LoVo (cell line): ENCODE measurements around the gene ARHGEF40.
A peak's percentile ranks its signal among the peaks of the same experiment; 100 is the strongest.

Experiments
- DNase-seq: peaks from one replicate; pipeline ENCODE4 v3.0.0-alpha.2; 2016; ENCODE audit warnings: low spot score

Gene ARHGEF40

DNA sequence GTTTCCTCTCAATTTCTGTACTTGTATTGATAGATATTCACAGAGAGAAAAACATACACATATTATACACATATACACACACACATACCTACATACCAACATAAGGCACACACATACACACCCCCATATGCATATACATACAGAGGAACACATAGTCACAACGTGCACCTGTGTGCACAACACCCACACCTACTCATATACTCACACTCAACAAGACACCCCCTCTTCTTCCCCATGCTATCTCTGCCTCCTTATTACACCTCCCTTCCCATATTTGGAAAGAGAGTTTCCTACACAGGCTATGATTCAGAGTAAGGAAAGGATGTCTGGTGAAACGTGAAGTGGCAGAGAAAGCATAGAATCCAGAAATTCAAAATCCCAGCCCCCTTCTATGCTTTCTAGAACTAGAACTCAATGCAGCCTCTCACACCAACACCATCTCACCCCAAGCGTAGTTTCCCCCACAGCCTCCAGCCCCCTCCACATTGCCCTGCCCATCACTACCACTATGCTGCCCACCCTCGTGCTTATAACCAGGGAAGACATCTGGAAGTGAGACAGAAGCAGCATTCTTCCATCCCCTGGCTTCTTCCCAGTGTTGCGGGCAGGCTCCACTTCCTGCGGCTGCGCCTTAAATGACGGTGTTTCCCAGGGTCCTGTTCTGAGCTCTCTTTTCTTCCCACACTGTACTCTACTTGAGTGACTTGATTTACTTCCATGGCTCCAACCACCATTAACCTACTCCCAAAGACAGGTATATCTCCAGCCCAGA is 10.1 kb upstream of the ARHGEF40 start:
- DNase-seq = no peak

DNA sequence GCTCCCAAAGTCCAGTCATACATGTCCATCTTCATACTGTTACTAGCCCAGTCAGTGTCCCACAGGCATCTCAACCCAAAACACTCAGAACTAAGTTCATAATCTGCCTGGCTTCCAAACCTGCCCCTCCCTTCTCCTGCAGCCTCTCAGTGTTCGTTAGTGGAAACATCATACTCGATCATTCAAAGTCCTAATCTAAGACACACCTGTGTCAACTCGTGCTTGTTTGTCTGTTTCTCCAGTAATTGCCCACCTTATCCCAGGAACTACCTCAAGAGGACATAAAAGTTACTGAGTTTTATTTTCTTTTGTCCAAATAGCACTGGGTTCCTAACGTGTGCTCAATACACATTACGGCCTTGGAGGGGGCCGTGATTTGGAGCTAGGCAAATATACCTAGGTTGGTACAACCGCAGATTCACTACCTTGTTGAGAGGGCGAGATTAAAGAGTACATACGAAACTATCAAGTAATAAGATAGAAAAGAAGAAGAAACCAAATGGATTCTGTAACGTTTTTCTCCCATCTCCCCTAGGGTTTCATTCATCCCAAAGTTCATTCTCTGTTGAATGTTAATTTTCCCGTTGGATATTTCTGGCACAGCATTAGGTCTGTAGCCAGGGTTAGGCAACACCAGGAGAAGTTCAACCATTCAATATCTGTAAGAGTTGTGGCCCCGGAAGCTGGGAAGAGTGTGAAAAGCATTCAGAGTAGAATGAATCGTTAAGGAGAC is 9.3 kb upstream of the ARHGEF40 start:
- no peak for DNase-seq

DNA sequence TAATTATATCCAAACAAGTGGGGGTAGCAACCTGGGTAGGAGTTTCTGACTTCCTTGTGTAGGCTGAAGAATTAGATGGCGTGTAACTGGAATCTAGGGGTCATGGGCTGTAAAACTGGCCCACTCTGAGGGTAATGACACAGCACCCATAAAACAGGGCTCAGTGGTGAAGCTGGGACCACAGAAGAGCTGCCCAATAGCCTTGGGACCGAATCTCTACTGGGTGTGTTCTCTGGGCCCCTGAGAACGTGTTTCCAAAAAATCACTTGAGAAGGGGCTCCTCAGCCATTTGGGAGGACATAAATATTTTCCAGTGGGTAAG is 8.8 kb upstream of the ARHGEF40 start:
- DNase-seq = no peak

DNA sequence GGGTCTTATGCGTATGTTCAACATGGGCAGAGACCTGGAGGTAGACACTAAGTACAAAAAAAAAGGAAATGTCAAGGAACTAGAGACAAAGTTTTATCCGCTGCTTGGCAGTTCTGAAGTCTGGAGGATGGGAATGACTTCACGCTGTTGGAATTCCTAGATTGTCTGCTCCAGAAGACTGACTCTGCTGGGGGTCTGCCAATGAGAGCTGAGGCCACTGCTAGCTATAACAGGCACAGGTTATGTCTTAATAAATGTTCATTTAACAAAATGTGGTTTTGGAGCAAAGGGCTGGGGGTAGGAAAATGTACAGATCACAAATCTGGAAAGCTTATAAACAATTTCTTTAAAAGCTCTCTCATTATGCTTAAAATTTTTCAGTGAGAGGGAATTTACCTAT is 6.6 kb upstream of the ARHGEF40 start:
- DNase-seq = no peak

DNA sequence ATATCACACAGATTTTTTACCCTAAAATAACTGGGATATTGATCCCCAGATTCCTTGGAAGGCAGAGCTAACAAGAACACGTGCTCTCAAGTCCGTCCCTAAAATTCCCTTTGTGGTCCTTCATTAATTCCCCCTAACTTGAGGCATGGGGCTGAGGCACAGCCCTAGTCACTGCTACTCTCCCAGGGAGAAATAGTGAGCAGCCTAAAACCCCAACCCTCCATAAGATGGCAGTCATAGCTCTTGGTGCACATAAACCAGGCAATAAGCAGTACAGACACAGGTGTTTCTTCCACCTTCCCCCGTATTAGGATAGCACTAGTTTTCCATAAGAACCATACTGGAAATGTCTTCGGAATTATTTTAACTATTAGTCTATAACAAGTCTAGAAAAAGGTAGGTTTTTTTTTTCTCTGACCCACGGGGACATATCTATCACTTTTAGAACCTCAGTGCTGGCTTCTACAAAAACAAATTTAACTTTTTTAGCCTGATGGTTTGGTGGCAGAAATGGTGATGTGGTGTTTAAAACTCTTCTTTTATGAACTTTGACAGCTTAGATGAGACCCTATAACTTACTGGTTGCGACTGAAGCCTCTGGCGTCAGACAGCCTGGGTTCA is 3.1 kb upstream of the ARHGEF40 start:
- DNase-seq = no peak

DNA sequence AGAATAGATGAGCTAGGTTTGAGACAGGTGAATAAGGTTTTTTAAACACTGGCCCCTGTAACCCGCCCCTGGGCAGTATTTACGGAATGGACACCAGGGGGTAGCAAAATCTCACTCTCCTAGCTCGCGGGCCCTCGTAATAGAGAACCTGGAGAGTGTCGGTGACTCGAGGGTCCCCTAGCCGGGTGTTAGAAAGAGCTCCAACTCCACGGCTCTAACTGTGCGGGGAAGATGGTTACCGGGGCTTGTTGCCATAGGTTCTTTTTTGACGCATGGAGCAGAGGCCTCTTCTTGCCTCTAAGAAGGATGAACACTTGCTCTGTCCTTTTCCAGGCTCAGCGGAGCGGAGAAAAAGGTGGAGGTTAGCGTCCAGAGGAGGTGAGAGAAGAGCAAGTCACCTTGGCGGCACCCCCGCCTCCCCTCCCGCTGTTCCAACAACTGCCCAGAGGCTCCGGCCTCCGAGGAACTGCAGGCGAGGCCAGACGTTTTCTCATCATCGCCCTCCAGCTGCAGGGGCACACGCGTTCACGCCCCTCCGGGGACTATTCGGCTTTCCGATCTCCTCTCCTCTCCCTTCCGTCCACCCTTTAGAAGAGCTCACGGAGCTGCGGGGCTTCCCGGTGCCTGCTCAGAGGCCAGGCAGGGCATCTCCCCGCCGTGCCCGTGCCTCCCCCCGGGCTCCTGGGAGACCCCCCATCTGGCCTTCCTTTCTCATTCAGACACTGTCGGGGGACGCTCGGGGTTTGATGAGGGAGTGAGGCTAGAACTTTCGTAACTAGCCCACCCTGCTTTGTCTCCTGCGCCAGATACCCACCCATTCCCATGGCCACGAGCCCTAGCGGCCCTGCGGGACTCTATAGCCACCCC is 1.4 kb upstream of the ARHGEF40 start:
- DNase-seq = peak; percentile 49

DNA sequence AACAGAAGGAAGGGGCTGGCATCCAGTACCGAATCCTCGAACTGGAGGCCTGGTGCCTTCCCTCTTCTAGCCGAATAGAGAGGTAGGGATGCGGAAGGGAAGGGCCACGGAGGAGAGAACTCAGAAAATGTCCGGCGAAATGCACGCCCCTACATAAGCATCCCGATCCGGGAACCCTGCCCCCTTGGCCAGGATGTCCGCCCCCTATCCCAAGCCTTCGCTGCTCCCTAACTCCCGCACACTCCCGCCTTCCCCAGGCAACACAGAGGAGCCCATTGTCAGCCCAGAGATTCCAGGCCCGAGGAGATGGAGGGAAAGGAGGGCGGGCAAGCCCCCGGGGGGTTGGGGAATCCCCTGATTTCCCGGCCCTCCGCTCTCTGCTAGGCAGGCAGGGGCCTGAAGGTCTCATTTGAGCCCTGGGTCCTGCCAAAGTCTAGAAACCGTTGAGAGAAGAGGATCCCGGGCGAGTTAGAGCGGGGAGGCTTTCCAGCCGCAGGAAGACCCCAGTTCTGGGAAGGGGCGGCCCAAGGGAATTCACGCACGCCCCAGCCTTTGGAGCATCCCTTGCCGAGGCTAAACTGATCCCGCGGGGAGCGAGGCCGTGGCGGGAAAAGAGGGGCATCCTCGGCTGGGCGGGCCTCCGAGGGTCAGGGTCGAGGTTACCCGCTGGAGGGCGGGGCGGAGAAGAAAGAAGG is 569 bp upstream of the ARHGEF40 start:
- no peak for DNase-seq

DNA sequence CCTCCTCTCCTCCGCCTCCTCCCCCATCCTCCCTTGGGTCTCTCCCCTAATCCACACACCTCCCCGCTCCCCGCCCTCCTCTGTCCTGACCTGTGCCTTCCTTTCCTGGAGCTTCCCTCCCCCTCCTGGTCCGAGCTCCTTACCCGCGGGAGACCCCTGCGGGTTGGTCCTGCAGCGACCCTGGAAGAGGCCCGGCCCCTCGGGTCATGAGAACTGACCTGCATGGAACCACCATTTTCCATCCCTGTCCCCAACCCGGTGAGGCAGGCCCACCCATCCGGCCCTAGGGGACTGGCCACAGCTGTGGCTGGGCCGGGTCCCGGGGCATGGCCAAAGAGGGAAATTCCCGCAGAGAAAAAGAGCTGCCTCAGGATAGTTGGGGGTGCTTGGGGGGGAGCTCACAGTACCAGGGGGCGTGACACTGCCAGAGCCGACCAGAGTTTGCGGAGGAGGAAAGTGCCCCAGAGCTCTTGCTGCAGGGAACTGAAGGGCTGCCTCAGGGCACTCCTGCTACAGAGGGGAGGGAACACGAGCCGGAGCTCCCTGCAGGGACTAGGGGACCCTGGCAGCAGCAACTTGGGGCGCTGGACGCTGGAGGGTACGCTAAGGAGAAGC is 613 bp downstream of the ARHGEF40 start:
- no peak for DNase-seq

DNA sequence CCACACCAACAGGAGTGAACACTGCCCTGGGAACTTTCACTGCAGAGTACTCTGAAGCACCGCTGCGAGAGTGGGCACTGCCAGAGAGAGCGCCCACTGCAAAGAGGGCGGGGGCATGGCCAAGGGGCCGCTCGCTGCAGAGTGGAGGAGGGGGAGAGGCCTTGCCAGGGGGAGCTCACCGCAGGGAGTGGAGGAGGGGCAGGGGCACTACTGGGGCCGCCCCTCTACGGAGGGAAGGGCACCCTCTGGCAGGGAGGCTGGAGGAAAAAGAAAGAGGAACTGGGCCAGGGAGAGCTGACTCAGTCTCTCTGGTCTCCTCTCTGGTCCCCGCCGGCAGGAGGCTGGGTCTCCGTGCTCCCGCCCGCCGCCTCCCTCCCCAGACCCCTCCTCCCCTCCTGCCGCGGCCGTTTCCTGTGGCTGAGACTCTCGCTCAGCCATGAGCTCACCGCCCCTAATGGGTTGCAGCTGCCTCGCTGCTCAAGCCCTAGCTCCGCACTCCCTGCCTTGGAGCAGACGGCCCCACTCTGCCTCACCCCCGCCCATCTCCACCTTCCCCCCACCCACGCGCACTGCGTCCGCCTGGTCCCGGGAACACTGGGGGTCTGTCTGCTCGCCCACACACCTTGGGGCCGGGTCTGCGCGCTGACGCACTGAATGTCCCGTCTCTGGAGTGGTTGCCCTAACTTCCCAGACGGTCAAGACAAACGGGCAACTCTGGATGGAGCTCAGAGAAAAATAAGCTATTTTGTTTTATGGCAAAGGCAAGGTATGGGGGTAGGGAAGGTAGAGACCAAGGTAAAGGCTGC is 1.3 kb downstream of the ARHGEF40 start:
- no peak for DNase-seq

DNA sequence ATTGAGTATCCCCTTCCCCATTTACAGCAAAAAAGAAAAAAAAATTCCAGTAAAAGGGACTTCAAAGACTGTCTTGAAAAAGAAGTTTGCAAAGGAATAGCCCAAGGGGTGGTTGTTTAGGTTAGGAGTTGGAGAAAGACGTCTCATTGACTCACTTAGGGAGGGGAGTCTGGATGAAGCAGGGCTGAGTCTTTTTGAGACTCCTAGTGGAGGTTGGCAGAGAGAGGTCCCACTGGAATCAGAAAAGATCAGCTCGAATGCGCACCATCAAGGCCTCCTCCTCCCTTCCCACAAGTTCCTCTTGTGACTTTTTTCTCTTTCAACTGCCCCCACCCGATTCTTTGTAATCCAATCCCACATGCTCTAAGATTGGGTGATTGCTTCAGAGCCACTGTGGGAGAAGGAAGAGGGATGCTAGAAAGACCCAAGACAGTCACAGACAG is 1.9 kb downstream of the ARHGEF40 start:
- DNase-seq = no peak

DNA sequence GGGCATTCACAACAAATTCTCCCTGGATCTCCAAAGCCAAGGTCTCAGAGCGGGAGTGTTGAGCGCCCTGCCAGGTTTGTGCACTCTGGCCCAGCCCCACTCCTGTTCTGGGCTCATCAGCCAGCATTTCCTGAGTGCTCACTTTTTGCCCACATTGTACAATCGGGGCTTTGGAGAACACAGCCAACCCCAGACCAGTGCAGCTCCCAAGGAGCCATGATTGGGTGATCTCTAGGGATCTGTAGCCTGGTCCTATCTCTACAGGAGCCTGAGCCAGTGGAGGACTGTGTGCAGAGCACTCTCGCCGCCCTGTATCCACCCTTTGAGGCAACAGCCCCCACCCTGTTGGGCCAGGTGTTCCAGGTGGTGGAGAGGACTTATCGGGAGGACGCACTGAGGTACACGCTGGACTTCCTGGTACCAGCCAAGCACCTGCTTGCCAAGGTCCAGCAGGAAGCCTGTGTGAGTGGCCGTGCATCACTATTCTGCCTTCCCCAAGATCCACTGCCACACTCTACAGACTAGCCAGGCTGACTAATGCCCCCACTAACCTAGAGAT is 2.8 kb downstream of the ARHGEF40 start:
- DNase-seq = no peak

DNA sequence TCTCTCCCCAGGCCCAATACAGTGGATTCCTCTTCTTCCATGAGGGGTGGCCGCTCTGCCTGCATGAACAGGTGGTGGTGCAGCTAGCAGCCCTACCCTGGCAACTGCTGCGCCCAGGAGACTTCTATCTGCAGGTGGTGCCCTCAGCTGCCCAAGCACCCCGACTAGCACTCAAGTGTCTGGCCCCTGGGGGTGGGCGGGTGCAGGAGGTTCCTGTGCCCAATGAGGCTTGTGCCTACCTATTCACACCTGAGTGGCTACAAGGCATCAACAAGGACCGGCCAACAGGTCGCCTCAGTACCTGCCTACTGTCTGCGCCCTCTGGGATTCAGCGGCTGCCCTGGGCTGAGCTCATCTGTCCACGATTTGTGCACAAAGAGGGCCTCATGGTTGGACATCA is 3.8 kb downstream of the ARHGEF40 start:
- DNase-seq = no peak

DNA sequence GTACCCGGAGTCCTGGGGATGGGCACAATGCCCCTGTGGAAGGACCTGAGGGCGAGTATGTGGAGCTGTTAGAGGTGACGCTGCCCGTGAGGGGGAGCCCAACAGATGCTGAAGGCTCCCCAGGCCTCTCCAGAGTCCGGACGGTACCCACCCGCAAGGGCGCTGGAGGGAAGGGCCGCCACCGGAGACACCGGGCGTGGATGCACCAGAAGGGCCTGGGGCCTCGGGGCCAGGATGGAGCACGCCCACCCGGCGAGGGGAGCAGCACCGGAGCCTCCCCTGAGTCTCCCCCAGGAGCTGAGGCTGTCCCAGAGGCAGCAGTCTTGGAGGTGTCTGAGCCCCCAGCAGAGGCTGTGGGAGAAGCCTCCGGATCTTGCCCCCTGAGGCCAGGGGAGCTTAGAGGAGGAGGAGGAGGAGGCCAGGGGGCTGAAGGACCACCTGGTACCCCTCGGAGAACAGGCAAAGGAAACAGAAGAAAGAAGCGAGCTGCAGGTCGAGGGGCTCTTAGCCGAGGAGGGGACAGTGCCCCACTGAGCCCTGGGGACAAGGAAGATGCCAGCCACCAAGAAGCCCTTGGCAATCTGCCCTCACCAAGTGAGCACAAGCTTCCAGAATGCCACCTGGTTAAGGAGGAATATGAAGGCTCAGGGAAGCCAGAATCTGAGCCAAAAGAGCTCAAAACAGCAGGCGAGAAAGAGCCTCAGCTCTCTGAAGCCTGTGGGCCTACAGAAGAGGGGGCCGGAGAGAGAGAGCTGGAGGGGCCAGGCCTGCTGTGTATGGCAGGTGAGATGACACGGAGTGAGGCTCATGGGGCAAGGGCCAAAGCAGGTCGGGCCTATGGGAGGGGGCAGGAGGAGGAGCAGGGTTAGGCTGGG is 4.5 kb downstream of the ARHGEF40 start:
- DNase-seq = no peak

DNA sequence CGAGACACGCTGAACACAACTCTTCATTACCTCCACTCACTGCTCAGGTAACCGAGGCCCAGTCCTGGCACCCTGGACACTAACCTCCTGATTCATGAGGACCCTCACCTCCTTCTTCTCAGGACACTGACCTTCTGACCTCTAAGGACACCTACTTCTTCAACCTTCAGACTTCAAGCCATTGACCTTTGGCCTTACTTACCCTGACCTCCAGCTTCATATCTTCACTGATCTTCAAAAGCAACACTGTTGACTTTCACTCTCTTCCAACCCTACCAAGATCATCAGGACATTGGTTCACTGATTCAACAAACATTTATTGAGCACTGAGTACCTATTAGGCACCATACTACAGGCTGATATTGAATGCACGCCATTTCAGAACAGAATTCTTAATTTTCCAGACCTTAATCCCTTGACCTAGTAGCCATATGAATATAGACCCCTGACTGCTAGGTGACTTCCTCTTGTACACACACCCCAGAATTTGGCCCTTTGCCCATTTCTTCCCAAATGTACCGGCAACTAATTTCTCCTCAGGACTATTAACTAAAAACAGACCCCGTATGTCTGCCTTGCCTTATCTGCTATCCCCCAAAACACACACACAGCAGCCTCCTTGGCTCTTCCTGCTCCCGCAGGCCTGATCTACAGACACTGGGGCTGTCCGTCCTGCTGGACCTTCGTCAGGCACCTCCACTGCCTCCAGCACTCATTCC is 5.8 kb downstream of the ARHGEF40 start:
- no peak for DNase-seq

DNA sequence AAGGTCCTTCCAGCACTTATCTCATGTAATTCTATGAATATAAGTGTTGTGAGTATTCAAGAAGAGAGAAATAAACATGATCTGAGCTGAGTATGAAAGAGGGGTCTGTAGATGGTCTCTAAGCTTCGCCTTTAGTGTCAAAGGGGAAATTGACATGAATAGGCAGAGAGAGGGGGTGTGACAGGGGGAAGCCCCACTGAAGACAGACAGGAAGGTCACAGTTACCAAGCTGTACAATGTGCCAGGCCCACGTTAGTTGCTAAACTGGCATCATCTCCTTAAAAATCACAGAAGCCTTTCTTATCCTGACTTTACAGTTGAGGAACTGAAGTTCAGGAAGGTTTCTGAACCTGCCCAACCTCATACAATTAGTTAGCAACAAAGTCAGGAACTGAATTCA is 7.6 kb downstream of the ARHGEF40 start:
- DNase-seq = no peak

DNA sequence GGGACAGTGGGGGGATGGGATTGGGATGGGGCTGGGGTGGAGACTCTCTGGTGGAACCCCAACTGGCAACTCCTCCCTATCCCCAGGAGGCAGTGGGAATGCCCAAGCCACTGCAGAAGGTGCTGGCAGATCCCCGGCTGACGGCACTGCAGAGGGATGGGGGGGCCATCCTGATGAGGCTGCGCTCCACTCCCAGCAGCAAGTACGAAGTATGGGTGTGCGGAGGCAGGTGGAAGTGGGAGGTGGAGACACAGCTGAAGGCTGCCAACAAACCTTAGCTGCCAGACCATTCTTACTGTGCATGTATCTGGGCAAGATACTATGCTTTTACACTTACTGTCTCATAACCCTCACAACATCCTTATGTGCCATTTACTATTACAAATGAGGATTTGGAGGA is 8.2 kb downstream of the ARHGEF40 start:
- no peak for DNase-seq

DNA sequence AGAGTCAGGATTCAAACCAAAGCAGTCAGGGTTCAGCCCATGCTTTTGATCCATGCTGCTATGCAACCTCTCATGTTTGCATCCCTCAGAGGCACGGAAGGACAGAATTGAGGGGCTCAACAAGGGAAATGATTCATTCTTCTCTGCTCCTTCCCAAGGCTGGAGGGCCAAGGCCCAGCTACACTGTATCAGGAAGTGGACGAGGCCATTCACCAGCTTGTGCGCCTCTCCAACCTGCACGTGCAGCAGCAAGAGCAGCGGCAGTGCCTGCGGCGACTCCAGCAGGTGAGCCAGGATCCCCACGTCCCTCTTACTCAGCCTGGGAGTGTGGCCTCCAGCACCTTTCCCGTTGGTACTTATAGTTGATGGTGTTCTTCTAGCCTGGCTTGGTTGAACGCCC is 8.6 kb downstream of the ARHGEF40 start:
- no peak for DNase-seq

DNA sequence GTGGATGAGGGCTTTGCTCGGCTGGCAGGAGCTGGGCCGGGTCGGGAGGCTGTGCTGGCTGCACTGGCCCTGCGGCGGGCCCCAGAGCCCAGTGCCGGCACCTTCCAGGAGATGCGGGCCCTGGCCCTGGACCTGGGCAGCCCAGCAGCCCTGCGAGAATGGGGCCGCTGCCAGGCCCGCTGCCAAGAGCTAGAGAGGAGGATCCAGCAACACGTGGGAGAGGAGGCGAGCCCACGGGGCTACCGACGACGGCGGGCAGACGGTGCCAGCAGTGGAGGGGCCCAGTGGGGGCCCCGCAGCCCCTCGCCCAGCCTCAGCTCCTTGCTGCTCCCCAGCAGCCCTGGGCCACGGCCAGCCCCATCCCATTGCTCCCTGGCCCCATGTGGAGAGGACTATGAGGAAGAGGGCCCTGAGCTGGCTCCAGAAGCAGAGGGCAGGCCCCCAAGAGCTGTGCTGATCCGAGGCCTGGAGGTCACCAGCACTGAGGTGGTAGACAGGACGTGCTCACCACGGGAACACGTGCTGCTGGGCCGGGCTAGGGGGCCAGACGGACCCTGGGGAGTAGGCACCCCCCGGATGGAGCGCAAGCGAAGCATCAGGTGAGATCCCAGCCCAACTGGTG is 11.5 kb downstream of the ARHGEF40 start:
- no peak for DNase-seq
